SKM-1 treated with dmso at 0.1 percent for 144 hours (cell line): Measurements from ENCODE around the gene MMP24.
"Not testable (repeated sequence)": the region's sequence is repeated elsewhere in the genome, so short reads cannot be mapped to it uniquely, and the experiment has no call there.

Source experiments
- DNase-seq: peaks from one replicate; lab custom pipeline; 2025; ENCODE audit not compliant: unreplicated experiment; lab: John Stamatoyannopoulos, UW

MMP24 gene

GRCh38 chr20:35305682-35306556 is 79.4 kb downstream of the MMP24 start:
- DNase-seq, result peak; percentile 27

DNA sequence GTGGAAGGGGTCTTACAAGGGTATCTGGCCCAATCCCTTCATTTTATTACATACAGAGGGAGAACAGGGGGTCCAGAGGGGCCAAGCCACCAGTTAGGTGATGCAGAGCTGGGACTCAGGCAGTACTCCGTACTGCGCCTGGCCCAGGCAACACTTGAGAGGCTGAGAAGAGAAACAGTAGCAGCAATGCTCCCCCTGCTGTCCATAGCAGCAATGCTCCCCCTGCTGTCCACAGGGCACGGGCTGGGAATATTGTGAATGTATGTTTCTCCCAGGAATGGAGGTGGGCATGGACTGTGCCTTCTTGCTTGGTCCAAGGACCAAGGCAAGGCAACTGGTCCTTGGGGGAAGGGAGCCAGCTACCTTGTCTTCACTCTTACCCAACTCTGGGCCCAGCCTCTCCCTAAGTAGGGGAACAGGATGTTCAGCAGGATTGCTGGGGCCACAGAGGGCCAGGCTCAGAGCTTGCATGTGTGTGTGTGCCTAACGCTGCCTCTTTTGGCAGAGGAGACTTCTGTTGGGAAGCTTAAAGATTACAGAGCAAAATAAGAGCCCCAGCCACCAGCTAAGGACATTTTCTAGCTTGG is 80.5 kb downstream of the MMP24 start:
- peak; percentile 54 for DNase-seq

- DNase-seq, result no peak
Measured at GRCh38 chr20:35307666-35308653, 81.5 kb downstream of the MMP24 start.

GRCh38 chr20:35311409-35311808 is 84.9 kb downstream of the MMP24 start:
- no peak for DNase-seq

GRCh38 chr20:35311822-35312221 is 85.3 kb downstream of the MMP24 start:
- DNase-seq, result no peak

GRCh38 chr20:35312318-35312717 is 85.8 kb downstream of the MMP24 start:
- no peak for DNase-seq

- DNase-seq, result peak; percentile 32
Measured at GRCh38 chr20:35314816-35315631, 88.5 kb downstream of the MMP24 start.

DNA sequence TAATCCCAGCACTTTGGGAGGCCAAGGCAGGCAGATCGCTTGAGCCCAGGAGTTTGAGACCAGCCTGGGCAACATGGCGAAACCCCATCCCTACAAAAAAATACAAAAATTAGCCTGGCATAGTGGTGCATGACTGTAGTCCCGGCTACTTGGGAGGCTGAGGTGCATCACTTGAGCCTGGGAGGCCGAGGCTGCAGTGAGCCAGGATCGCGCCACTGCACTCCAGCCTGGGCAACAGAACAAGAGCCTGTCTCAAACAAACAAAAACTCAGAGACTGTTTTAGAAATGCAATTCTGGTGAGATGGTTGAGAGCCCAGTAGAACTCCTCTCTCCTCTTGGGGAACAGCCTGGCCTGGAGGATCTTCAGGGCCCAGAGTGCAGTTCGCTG is 89.1 kb downstream of the MMP24 start:
- DNase-seq, result not testable (repeated sequence)

GRCh38 chr20:35316086-35316485 is 89.6 kb downstream of the MMP24 start:
- DNase-seq, result no peak

DNA sequence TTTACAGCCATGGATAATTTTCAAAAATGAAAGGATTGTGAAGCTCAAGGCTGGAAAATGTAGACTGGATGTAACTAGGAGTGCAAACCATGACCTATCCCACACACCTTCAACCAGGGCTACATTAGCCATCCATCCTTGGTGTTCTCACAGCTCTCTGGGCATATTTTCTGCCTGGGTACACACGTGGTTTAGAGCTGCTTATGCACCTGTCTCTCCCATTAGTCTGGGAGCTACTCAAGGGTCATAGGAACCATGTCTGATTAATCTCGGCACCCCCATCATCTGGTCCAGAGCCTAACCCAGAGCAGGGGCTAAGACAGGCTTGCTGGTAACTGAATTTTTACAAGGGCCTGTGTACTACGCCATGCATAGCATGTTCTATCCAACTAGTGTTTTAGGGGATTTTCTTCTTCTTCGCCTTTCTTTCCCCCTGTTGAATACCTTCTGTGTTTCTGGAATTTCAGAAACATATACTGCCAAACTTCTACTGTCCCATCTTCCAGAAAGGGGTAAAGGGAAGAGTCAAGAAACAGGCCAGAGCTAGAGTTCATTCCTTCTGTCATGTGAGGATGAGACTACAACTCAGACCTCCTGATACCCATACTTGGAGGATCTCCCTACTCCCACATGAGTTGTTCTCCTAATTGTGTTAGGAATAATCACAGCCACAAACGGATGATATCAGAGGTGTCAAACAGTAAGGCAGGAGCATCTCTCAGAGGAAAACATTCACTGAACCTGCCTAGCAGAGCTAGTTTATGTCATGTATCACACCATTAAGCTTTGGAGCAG is 91.1 kb downstream of the MMP24 start:
- DNase-seq, result no peak

- DNase-seq, result no peak
Measured at GRCh38 chr20:35318502-35319157, 92.1 kb downstream of the MMP24 start.

DNA sequence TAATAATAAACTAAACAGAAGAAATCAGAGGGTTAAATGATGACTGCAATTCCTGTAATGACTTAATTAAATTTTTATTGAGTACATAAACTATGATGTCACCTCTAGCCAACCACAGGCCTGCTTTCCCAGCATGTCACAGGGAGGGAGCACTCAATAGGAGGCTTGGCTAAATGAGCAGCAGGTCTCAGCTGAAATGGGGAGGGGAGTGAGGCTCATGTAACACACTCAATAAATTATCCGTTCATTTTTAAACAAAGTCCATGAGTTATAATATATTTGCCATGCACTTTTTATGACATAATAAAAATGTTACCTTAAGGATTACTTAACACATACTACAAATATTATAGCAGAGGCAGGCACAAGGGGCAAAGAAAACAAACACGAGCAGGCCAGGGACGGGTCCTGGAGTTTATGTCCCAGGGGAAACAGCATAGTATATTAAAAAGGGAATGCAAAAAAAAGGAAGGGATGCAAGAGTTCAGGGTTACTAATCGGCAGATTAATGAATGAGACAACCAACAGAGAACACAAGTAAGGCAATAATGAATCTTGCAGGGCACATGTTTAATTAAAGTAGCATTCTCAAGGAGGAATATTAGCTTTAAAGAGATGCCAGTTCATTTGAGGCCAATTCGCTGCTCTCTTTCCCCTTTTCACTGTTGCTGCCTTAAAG is 92.8 kb downstream of the MMP24 start:
- no peak for DNase-seq

- DNase-seq, result no peak
Measured at GRCh38 chr20:35319871-35320197, 93.3 kb downstream of the MMP24 start.

DNA sequence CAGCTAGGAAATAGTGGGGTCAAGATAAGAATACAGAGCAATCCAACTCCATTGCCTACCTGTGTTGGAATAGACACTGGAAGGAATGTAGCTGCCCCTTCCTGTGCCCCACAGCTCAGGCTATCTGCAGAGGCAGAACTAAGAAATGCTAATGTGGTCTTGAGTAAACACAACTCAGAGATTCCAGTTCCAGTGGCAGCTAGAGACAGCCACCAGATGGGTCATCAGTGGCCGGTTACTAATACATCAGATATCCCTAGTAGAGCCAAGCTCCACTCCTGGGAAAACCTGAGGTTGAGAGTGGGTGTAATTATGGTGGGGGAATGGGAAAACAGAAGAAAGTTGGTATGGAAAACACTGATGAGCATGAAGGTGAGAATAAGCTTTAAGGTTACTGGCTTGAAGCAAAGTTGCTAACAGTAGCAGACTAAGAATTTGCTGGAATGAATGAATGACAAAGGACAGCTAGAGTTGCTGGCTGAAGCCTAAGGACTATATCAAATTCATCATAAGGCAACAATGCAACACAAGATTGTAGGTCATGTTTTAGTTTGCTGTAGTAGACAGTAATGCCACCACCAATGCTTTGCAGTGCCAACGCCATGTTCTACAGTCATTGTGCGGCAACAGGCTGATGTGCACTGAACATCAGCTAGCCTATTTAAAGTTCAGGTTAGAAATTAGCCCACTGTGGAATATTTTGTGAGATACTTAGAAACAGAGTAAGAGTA is 94.1 kb downstream of the MMP24 start:
- DNase-seq, result no peak

DNA sequence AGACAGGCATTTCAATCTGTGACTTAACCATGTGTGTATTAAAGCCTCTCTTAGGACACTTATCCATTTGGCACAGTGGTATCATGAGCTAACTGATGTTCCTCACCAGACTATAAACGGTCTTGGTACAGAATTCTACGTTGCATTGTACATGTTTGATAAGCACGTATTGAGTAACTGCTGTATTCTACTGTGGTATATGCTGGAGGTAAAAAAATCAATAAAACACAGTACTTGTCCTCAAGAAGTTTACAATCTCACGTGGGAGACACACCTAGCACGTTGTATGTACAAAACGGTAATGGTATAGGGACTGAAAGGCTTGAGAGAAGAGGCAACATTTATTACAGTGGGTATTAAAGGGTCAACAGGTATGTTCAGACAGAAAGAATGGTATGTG is 98.9 kb downstream of the MMP24 start:
- DNase-seq, result no peak

GRCh38 chr20:35326021-35326739 is 99.7 kb downstream of the MMP24 start:
- no peak for DNase-seq
